NCI-H2107 treated with DMSO at 0.1 percent for 48 hours (cell line): Measurements from ENCODE around the gene OTC.

Experiments
- DNase-seq: peaks from one replicate; lab custom pipeline; 2025; ENCODE audit not compliant: unreplicated experiment; lab: John Stamatoyannopoulos, UW

OTC gene

GRCh38 chrX:38465686-38466085 is 113.3 kb downstream of the OTC start:
- no peak for DNase-seq

DNA sequence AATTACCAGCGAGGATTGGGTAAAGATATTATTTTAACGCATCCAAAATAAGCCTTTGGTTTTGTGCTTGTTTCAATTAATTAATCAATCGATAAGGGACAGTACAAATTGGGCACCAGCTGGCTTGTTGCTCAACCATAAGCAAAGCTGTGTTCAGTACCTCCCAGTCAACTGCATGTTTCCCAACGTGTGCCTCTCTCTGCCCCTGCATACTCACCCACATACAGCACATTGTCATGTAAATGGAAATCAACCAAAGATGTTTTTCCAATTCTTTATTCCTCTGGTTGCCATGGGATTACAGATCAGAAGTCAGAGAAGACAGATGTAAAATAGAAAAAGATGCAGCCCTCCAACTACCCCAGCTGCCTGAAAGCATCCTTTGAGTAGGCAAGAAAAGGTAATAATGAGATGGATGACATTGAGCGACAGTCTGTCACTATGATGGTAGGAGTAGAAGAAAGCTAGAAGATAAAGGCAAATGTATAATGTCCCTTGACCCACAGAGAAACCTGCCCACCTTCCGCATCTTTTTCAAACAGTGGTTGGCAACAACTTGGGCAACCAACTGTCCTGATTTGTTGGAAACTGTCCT is 116.3 kb downstream of the OTC start:
- DNase-seq: no peak
